CD4-positive, alpha-beta T cell (primary cell): ENCODE data around the gene BIN1. TPM values are rescaled to one million over a fixed set of nuclear protein-coding genes. Genes with fewer than 3 reads are reported as not detected.

Experiments used
- ATAC-seq: fragments of 200-7000 bp; cut with Tn5 transposase; one replicate; pipeline ENCODE4 v1.10.0; 2022; ENCODE audit warnings: mild to moderate bottlenecking; ENCODE audit not compliant: poor library complexity
- CTCF ChIA-PET: fragments of 350-600 bp; sonication (Branson Sonifier 250); formaldehyde crosslinking; loops from one replicate; lab custom pipeline; 2021; ENCODE audit warnings: antibody characterized with exemption, inconsistent platforms; lab: Charles Lee
- POLR2A ChIA-PET: fragments of 350-600 bp; sonication (Branson Sonifier 250); formaldehyde crosslinking; loops from one replicate; lab custom pipeline; 2021; ENCODE audit warnings: antibody characterized with exemption, inconsistent platforms; lab: Charles Lee
- DNase-seq, 14 experiments: peaks; one replicate each; pipeline ENCODE4 v3.0.0-alpha.2; 2013 to 2020; ENCODE audit warnings: mixed read lengths in 2 of 14
- H3K27ac ChIP-seq, 2 donors: one replicate each; pipeline versions ENCODE4 v1.5.1 to v1.7.0; 2013; ENCODE audit warnings: low read length in 2 of 2, low read depth in 1 of 2, mild to moderate bottlenecking in 1 of 2
- H3K27me3 ChIP-seq, 2 experiments: 1 replicate in 1 of 2; 2 replicates in 1 of 2; pipeline versions ENCODE4 v1.6.1 to v1.7.0; 2013; ENCODE audit warnings: low read length in 2 of 2, control low read depth in 1 of 2, mild to moderate bottlenecking in 1 of 2, moderate library complexity in 1 of 2; ENCODE audit not compliant: insufficient read depth in 2 of 2, control insufficient read depth in 1 of 2
- H3K36me3 ChIP-seq: one replicate; pipeline ENCODE4 v1.6.1; 2013; ENCODE audit warnings: low read length, control low read depth; ENCODE audit not compliant: insufficient read depth
- H3K4me1 ChIP-seq: one replicate; pipeline ENCODE4 v1.6.1; 2013; ENCODE audit warnings: low read length, control low read depth; ENCODE audit not compliant: insufficient read depth
- H3K4me3 ChIP-seq: one replicate; pipeline ENCODE4 v1.5.1; 2013; ENCODE audit warnings: mild to moderate bottlenecking, low read length, moderate library complexity
- H3K9me3 ChIP-seq, 2 experiments: 1 replicate in 1 of 2; 2 replicates in 1 of 2; pipeline versions ENCODE4 v1.6.1 to v1.7.0; 2013; ENCODE audit warnings: low read length in 2 of 2, mild to moderate bottlenecking in 2 of 2, control low read depth in 1 of 2, moderate library complexity in 1 of 2; ENCODE audit not compliant: control insufficient read depth in 1 of 2, insufficient read depth in 1 of 2
- H3K27ac Mint-ChIP-seq: one replicate; pipeline ENCODE4 v1.8.0; 2020; ENCODE audit warnings: mixed read lengths
- H3K27me3 Mint-ChIP-seq: one replicate; pipeline ENCODE4 v1.8.0; 2021; ENCODE audit warnings: mixed read lengths
- H3K36me3 Mint-ChIP-seq: one replicate; pipeline ENCODE4 v1.8.0; 2021; ENCODE audit warnings: low read depth, mixed read lengths
- H3K4me1 Mint-ChIP-seq: one replicate; pipeline ENCODE4 v1.8.0; 2021; ENCODE audit warnings: low read depth, mixed read lengths
- H3K4me3 Mint-ChIP-seq: one replicate; pipeline ENCODE4 v1.8.0; 2020; ENCODE audit warnings: mild to moderate bottlenecking, mixed read lengths
- H3K9me3 Mint-ChIP-seq: one replicate; pipeline ENCODE4 v1.8.0; 2020; ENCODE audit warnings: mixed read lengths
- intact Hi-C, 2 experiments: fragments of 100-400 bp; cut with DNase I in 1 of 2; cut with micrococcal nuclease in 1 of 2; formaldehyde crosslinking; loops; one replicate each; pipeline versions ENCODE4 v1.15.1 to v1.9.0; 2023 to 2025; cut with DNase I, micrococcal nuclease
- total RNA-seq, 174 experiments: library from RNA in 2 of 174; stranded (reverse) in 2 of 174; gene quantifications; one replicate each; pipeline ENCODE4 v1.2.3 and lab custom pipeline; 2021 to 2026
- TF ChIP-seq, protein P1 (sequence below): fragments of 200-600 bp; IDR thresholded peaks from one replicate; pipeline ENCODE4 v1.8.0; 2022; ENCODE audit warnings: antibody characterized with exemption, mild to moderate bottlenecking

BIN1 gene
- total RNA-seq, 2 experiments from 2014 or later, result 98.8 to 104 TPM

DNA sequence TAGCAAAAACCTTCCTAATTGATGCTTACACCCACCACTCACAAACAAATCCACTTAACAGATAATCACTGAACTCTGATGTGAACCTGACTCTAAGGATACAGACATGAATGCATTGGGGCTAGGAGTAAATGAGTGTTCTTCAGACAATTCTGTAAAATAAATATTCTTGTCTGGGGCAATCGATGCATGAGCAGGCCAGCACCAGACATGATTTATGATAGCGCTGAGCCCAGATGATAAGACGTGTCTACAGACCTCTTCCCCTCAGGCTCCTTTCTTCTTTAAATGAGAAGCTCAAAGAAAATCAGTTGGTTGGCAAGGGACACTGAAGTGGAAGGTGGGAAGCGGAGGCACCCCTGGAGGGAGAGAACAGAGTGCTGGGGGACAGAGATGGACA is 27.3 kb upstream of the BIN1 start:
- Mint-ChIP-seq H3K9me3 (no peaks in the 10 kb centered on the region), H3K27ac (no peak overlapping the region), H3K36me3 (no peaks in the 10 kb centered on the region), H3K27me3 (no peaks in the 10 kb centered on the region), H3K4me3 (no peak overlapping the region), H3K4me1 (no peaks in the 10 kb centered on the region)
- ChIA-PET POLR2A (no interaction called here), CTCF (no interaction called here)
- DNase-seq (no peak), ATAC-seq (no peak)
- Histone ChIP-seq H3K36me3 (no peaks in the 10 kb centered on the region), H3K27me3 (no peaks in the 10 kb centered on the region), H3K4me3 (no peak overlapping the region), H3K27ac (no peak overlapping the region), H3K4me1 (no peaks in the 10 kb centered on the region), H3K9me3 (no peaks in the 10 kb centered on the region)
- TF ChIP-seq, protein P1, sequence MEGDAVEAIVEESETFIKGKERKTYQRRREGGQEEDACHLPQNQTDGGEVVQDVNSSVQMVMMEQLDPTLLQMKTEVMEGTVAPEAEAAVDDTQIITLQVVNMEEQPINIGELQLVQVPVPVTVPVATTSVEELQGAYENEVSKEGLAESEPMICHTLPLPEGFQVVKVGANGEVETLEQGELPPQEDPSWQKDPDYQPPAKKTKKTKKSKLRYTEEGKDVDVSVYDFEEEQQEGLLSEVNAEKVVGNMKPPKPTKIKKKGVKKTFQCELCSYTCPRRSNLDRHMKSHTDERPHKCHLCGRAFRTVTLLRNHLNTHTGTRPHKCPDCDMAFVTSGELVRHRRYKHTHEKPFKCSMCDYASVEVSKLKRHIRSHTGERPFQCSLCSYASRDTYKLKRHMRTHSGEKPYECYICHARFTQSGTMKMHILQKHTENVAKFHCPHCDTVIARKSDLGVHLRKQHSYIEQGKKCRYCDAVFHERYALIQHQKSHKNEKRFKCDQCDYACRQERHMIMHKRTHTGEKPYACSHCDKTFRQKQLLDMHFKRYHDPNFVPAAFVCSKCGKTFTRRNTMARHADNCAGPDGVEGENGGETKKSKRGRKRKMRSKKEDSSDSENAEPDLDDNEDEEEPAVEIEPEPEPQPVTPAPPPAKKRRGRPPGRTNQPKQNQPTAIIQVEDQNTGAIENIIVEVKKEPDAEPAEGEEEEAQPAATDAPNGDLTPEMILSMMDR, result no peak
- intact Hi-C loops, result no loop called here

DNA sequence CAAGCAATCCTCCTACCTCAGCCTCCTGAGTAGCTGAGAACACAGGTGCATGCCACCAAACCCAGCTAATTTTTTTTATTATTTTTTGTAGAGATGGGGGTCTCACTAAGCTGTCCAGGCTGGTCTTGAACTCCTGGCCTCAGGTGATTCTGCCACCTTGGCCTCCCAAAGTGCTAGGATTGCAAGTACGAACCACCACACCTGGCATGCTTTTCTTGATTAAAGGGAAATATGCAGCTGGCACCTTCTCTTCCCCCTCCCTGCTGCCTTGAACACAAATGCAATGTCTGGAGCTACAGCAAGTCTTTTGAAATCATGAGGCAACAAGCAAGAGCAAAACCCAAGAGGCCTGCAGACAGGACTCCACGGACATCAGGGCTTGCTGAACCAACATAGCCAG is 26.8 kb upstream of the BIN1 start:
- H3K4me1 ChIP-seq, result no peaks in the 10 kb centered on the region
- DNase-seq, result no peak
- H3K4me1 Mint-ChIP-seq, result no peaks in the 10 kb centered on the region
- no peak for ATAC-seq
- no peaks in the 10 kb centered on the region for H3K27me3 ChIP-seq
- no peaks in the 10 kb centered on the region for H3K9me3 ChIP-seq
- no peaks in the 10 kb centered on the region for H3K9me3 Mint-ChIP-seq
- intact Hi-C loops, result no loop called here
- no peak overlapping the region for H3K27ac Mint-ChIP-seq
- no peaks in the 10 kb centered on the region for H3K27me3 Mint-ChIP-seq
- ChIA-PET POLR2A (no interaction called here), CTCF (no interaction called here)
- no peak overlapping the region for H3K4me3 ChIP-seq
- H3K4me3 Mint-ChIP-seq, result no peak overlapping the region
- no peaks in the 10 kb centered on the region for H3K36me3 ChIP-seq
- H3K36me3 Mint-ChIP-seq, result no peaks in the 10 kb centered on the region
- TF ChIP-seq, protein P1, result no peak
- no peak overlapping the region for H3K27ac ChIP-seq

DNA sequence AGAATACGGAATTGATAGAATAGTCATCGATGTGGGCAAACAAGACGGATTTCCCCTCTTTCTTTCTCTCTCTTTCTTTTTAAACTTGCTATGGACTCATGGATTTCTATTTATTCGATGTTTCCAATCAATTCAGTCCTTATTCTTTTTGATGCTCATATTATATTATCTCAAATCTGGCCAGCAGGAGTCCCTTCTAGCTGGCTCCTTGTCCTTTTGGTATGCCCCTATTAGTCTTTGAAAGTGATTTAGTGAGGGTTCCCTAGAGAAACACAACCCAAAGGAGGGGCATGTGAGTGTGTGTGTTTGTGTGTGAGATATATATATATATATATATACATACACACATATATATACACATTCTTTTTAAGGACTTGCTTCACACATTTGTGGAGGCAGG is 23.5 kb upstream of the BIN1 start:
- peaks cover 3% of the 10 kb centered on the region for H3K4me1 ChIP-seq
- ATAC-seq (no peak), DNase-seq (no peak)
- POLR2A ChIA-PET, result no interaction called here
- H3K9me3 ChIP-seq, result no peaks in the 10 kb centered on the region
- CTCF ChIA-PET, result no interaction called here
- intact Hi-C loops, result no loop called here
- H3K27me3 Mint-ChIP-seq, result peaks cover 6% of the 10 kb centered on the region
- H3K27me3 ChIP-seq, result no peaks in the 10 kb centered on the region
- H3K27ac ChIP-seq, result no peak overlapping the region
- no peak overlapping the region for H3K4me3 ChIP-seq
- H3K36me3 ChIP-seq, result no peaks in the 10 kb centered on the region
- TF ChIP-seq, protein P1, result no peak
- H3K9me3 Mint-ChIP-seq, result no peaks in the 10 kb centered on the region
- H3K27ac Mint-ChIP-seq, result no peak overlapping the region
- H3K36me3 Mint-ChIP-seq, result no peaks in the 10 kb centered on the region
- H3K4me1 Mint-ChIP-seq, result no peaks in the 10 kb centered on the region
- H3K4me3 Mint-ChIP-seq, result no peak overlapping the region
